Liver (tissue), 9 donors: Measurements from ENCODE around the gene SCNN1B. TPM values are rescaled to one million over a fixed set of nuclear protein-coding genes. Genes with fewer than 3 reads are reported as not detected.

ENCODE experiments used
- DNase-seq: peaks from one replicate; pipeline ENCODE4 v3.0.0-alpha.2; 2017; ENCODE audit warnings: low spot score
- H3K27ac ChIP-seq, 2 donors: one replicate each; pipeline ENCODE4 v1.7.0; 2013; ENCODE audit warnings: inconsistent platforms in 2 of 2, low read length in 2 of 2, control low read depth in 1 of 2, low read depth in 1 of 2, mild to moderate bottlenecking in 1 of 2
- H3K27me3 ChIP-seq, 4 donors: one replicate each; pipeline versions ENCODE4 v1.6.1 to v1.7.0; 2013; ENCODE audit warnings: low read length in 3 of 4, inconsistent platforms in 1 of 4, mild to moderate bottlenecking in 1 of 4, moderate library complexity in 1 of 4; ENCODE audit not compliant: control insufficient read depth in 4 of 4, insufficient read depth in 4 of 4
- H3K36me3 ChIP-seq, 4 donors: one replicate each; pipeline versions ENCODE4 v1.6.1 to v1.7.0; 2013; ENCODE audit warnings: low read length in 3 of 4, mild to moderate bottlenecking in 3 of 4, low read depth in 1 of 4, moderate library complexity in 1 of 4; ENCODE audit not compliant: control insufficient read depth in 4 of 4, insufficient read depth in 3 of 4
- H3K4me1 ChIP-seq, 4 donors: one replicate each; pipeline versions ENCODE4 v1.6.1 to v1.7.0; 2013; ENCODE audit warnings: low read length in 3 of 4, mild to moderate bottlenecking in 3 of 4, moderate library complexity in 1 of 4; ENCODE audit not compliant: control insufficient read depth in 4 of 4, insufficient read depth in 4 of 4
- H3K4me3 ChIP-seq, 3 donors: one replicate each; pipeline versions ENCODE4 v1.6.1 to v1.7.0; 2013; ENCODE audit warnings: low read length in 3 of 3, control low read depth in 1 of 3, low read depth in 1 of 3, mild to moderate bottlenecking in 1 of 3
- H3K9ac ChIP-seq, 2 donors: one replicate each; pipeline ENCODE4 v1.7.0; 2013; ENCODE audit warnings: low read length in 2 of 2, mild to moderate bottlenecking in 2 of 2, moderate library complexity in 2 of 2, control low read depth in 1 of 2, low read depth in 1 of 2
- H3K9me3 ChIP-seq, 4 donors: one replicate each; pipeline versions ENCODE4 v1.6.1 to v1.7.0; 2013; ENCODE audit warnings: low read length in 3 of 4; ENCODE audit not compliant: control insufficient read depth in 4 of 4
- EGR1 ChIP-seq, 2 donors: IDR thresholded peaks; 2 replicates each; pipeline ENCODE4 v1.6.1; 2016 to 2018; ENCODE audit warnings: antibody characterized with exemption in 2 of 2, low read depth in 2 of 2
- FOXA2 ChIP-seq: IDR thresholded peaks from 2 replicates; pipeline ENCODE4 v1.6.1; 2016; ENCODE audit warnings: antibody characterized with exemption
- GABPA ChIP-seq, 2 donors: IDR thresholded peaks in 1 of 2; conservative IDR thresholded peaks in 1 of 2; 2 replicates each; pipeline ENCODE4 v1.6.1; 2016; ENCODE audit warnings: antibody characterized with exemption in 2 of 2, mild to moderate bottlenecking in 1 of 2, moderate library complexity in 1 of 2
- HNF4A ChIP-seq, 2 donors: conservative IDR thresholded peaks; 2 replicates each; pipeline ENCODE4 v1.6.1; 2016; ENCODE audit warnings: antibody characterized with exemption in 2 of 2, mild to moderate bottlenecking in 2 of 2
- JUND ChIP-seq, 2 donors: IDR thresholded peaks; 2 replicates each; pipeline ENCODE4 v1.6.1; 2016; ENCODE audit warnings: antibody characterized with exemption in 2 of 2
- NR2F2 ChIP-seq: IDR thresholded peaks from 2 replicates; pipeline ENCODE4 v1.6.1; 2016; ENCODE audit warnings: antibody characterized with exemption
- TAF1 ChIP-seq: conservative IDR thresholded peaks from 2 replicates; pipeline ENCODE4 v1.6.1; 2016; ENCODE audit warnings: antibody characterized with exemption, mild to moderate bottlenecking
- YY1 ChIP-seq: IDR thresholded peaks from 2 replicates; pipeline ENCODE4 v1.6.1; 2016; ENCODE audit warnings: antibody characterized with exemption, mild to moderate bottlenecking
- ZBTB33 ChIP-seq: IDR thresholded peaks from 2 replicates; pipeline ENCODE4 v1.6.1; 2016; ENCODE audit warnings: antibody characterized with exemption
- WGBS: extraction: QIAGEN DNeasy Blood & Tissue Kit; methylation state at CpG from one replicate; pipeline ENCODE4 v1.1.7; 2013; 5-methylcytosine and 5-hydroxymethylcytosine counted together
- polyA plus RNA-seq, 2 donors: library from polyadenylated mRNA; stranded (reverse) in 1 of 2; unstranded in 1 of 2; fragments of 200-250 nt in 1 of 2; fragments of >200 nt in 1 of 2; fragmentation: Nextera tagmentation in 1 of 2; extraction: Ambion mirVana in 1 of 2; gene quantifications; one replicate each; pipeline versions ENCODE4 v1.2.1 to v1.2.3, GENCODE V29; 2013 to 2015
- total RNA-seq, 2 donors: library from RNA; depleted of rRNA; stranded (reverse); fragments of >200 nt; gene quantifications; one replicate each; pipeline ENCODE4 v1.2.3, GENCODE V29; 2014
- TF ChIP-seq, protein P1 (sequence below): IDR thresholded peaks from 2 replicates; pipeline ENCODE4 v1.6.1; 2016; ENCODE audit warnings: antibody characterized with exemption
- donor health status: healthy.
- donor health status: healthy.
- donor health status: healthy.
- donor health status: healthy.
- donor health status: healthy.

The SCNN1B gene
- total and polyA plus RNA-seq, 4 donors, result 0.08 to 0.17 (median 0.14) TPM; not detected in 1

- no peak for TF ChIP-seq GABPA (IDR thresholded peaks at IDR 0.05 in 1 of 2, conservative IDR thresholded peaks at IDR 0.05 in 1 of 2)
- TF ChIP-seq, protein P1, sequence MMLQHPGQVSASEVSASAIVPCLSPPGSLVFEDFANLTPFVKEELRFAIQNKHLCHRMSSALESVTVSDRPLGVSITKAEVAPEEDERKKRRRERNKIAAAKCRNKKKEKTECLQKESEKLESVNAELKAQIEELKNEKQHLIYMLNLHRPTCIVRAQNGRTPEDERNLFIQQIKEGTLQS, result no peak
- no peak for TF ChIP-seq HNF4A (conservative IDR thresholded peaks at IDR 0.05)
- TF ChIP-seq JUND (IDR thresholded peaks at IDR 0.05), result no peak
- Histone ChIP-seq H3K9ac (no peak overlapping the region), H3K36me3 (peaks cover 18 to 66% (median 41%) of the 10 kb centered on the region in 4 donors), H3K27me3 (no peaks in the 10 kb centered on the region), H3K4me3 (no peak overlapping the region), H3K4me1 (no peaks in the 10 kb centered on the region), H3K27ac (no peak overlapping the region), H3K9me3 (no peaks in the 10 kb centered on the region)
- DNase-seq, result no peak
- WGBS, result 96% methylated on average over 6 of the region's 6 CpGs
Measured at GRCh38 chr16:23406546-23407240, 104.6 kb downstream of the SCNN1B start.

DNA sequence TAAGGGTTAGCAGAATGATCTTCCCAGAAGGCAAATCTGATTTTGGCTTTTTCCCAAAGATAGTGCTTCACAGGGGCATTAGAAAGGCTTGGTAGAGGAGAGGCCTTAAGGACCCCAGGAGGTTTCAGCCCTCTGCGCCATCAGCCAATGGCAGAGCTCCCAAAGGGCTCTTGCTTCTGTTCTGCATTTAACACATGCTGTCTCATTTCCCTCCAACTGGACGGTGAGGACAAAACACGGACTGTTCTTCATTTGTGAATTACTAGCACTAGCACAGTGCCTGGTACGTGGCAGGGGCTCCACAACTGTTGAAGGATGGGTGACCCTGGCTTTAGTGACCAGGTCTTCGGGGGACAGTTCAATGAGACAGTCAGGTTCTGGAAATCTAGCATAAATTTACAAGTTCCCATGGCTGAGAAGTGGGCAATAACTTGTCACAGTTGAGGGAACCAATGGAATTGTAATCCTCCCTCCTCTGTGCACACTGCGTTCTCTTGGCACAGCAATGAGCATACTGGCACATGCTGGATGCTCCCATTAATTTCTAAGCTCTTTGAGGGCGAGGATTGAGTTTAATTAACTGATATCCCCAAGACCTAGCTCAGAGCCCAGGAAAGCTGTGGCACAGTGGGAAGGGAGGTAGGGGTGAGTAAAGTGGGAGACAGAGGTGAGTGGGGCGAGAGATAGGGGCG is 105.5 kb downstream of the SCNN1B start:
- no peak overlapping the region for H3K9ac ChIP-seq
- 97% methylated on average over 9 of the region's 9 CpGs for WGBS
- H3K27ac ChIP-seq, result no peak overlapping the region
- TF ChIP-seq FOXA2, result no peak
- TF ChIP-seq ZBTB33, result no peak
- TF ChIP-seq HNF4A (conservative IDR thresholded peaks at IDR 0.05), result no peak
- TF ChIP-seq, protein P1, result no peak
- TF ChIP-seq JUND (IDR thresholded peaks at IDR 0.05), result no peak
- H3K4me3 ChIP-seq, result no peak overlapping the region
- H3K36me3 ChIP-seq, result peaks cover 18 to 69% (median 43%) of the 10 kb centered on the region in 4 donors
- H3K9me3 ChIP-seq, result no peaks in the 10 kb centered on the region
- DNase-seq, result no peak
- no peaks in the 10 kb centered on the region for H3K4me1 ChIP-seq
- no peaks in the 10 kb centered on the region for H3K27me3 ChIP-seq

GRCh38 chr16:23408242-23408822 is 106.2 kb downstream of the SCNN1B start:
- whole genome bisulfite sequencing, result 90% methylated on average over 16 of the region's 21 CpGs
- H3K4me1 ChIP-seq, result no peaks in the 10 kb centered on the region
- H3K36me3 ChIP-seq, result peaks cover 18 to 68% (median 42%) of the 10 kb centered on the region in 4 donors
- no peaks in the 10 kb centered on the region for H3K27me3 ChIP-seq
- TF ChIP-seq YY1, result no peak
- TF ChIP-seq NR2F2, result no peak
- no peak for TF ChIP-seq TAF1
- TF ChIP-seq EGR1 (IDR thresholded peaks at IDR 0.05; ENCODE audit: low read depth in 2 of 2), result no peak
- TF ChIP-seq ZBTB33, result no peak
- TF ChIP-seq HNF4A (conservative IDR thresholded peaks at IDR 0.05), result no peak
- TF ChIP-seq, protein P1, result no peak
- no peak for TF ChIP-seq FOXA2
- no peak overlapping the region for H3K9ac ChIP-seq
- DNase-seq, result no peak
- H3K9me3 ChIP-seq, result no peaks in the 10 kb centered on the region
- no peak overlapping the region for H3K4me3 ChIP-seq
- H3K27ac ChIP-seq, result no peak overlapping the region
